CD4-positive, alpha-beta T cell (primary cell): ENCODE results near the gene PTP4A2. TPM values are rescaled to one million over a fixed set of nuclear protein-coding genes. Genes with fewer than 3 reads are reported as not detected.
A peak's percentile ranks its signal among the peaks of the same experiment; 100 is the strongest.
"Not testable (repeated sequence)": the region's sequence is repeated elsewhere in the genome, so short reads cannot be mapped to it uniquely, and the experiment has no call there.

Experiments
- ATAC-seq: fragments of 200-7000 bp; cut with Tn5 transposase; one replicate; pipeline ENCODE4 v1.10.0; 2022; ENCODE audit warnings: mild to moderate bottlenecking; ENCODE audit not compliant: poor library complexity
- CTCF ChIA-PET: fragments of 350-600 bp; sonication (Branson Sonifier 250); formaldehyde crosslinking; loops from one replicate; lab custom pipeline; 2021; ENCODE audit warnings: antibody characterized with exemption, inconsistent platforms; lab: Charles Lee
- POLR2A ChIA-PET: fragments of 350-600 bp; sonication (Branson Sonifier 250); formaldehyde crosslinking; loops from one replicate; lab custom pipeline; 2021; ENCODE audit warnings: antibody characterized with exemption, inconsistent platforms; lab: Charles Lee
- DNase-seq, 14 experiments: peaks; one replicate each; pipeline ENCODE4 v3.0.0-alpha.2; 2013 to 2020; ENCODE audit warnings: mixed read lengths in 2 of 14
- H3K27ac ChIP-seq, 2 donors: one replicate each; pipeline versions ENCODE4 v1.5.1 to v1.7.0; 2013; ENCODE audit warnings: low read length in 2 of 2, low read depth in 1 of 2, mild to moderate bottlenecking in 1 of 2
- H3K27me3 ChIP-seq, 2 experiments: 1 replicate in 1 of 2; 2 replicates in 1 of 2; pipeline versions ENCODE4 v1.6.1 to v1.7.0; 2013; ENCODE audit warnings: low read length in 2 of 2, control low read depth in 1 of 2, mild to moderate bottlenecking in 1 of 2, moderate library complexity in 1 of 2; ENCODE audit not compliant: insufficient read depth in 2 of 2, control insufficient read depth in 1 of 2
- H3K36me3 ChIP-seq: one replicate; pipeline ENCODE4 v1.6.1; 2013; ENCODE audit warnings: low read length, control low read depth; ENCODE audit not compliant: insufficient read depth
- H3K4me1 ChIP-seq: one replicate; pipeline ENCODE4 v1.6.1; 2013; ENCODE audit warnings: low read length, control low read depth; ENCODE audit not compliant: insufficient read depth
- H3K4me3 ChIP-seq: one replicate; pipeline ENCODE4 v1.5.1; 2013; ENCODE audit warnings: mild to moderate bottlenecking, low read length, moderate library complexity
- H3K9me3 ChIP-seq, 2 experiments: 1 replicate in 1 of 2; 2 replicates in 1 of 2; pipeline versions ENCODE4 v1.6.1 to v1.7.0; 2013; ENCODE audit warnings: low read length in 2 of 2, mild to moderate bottlenecking in 2 of 2, control low read depth in 1 of 2, moderate library complexity in 1 of 2; ENCODE audit not compliant: control insufficient read depth in 1 of 2, insufficient read depth in 1 of 2
- H3K27ac Mint-ChIP-seq: one replicate; pipeline ENCODE4 v1.8.0; 2020; ENCODE audit warnings: mixed read lengths
- H3K27me3 Mint-ChIP-seq: one replicate; pipeline ENCODE4 v1.8.0; 2021; ENCODE audit warnings: mixed read lengths
- H3K36me3 Mint-ChIP-seq: one replicate; pipeline ENCODE4 v1.8.0; 2021; ENCODE audit warnings: low read depth, mixed read lengths
- H3K4me1 Mint-ChIP-seq: one replicate; pipeline ENCODE4 v1.8.0; 2021; ENCODE audit warnings: low read depth, mixed read lengths
- H3K4me3 Mint-ChIP-seq: one replicate; pipeline ENCODE4 v1.8.0; 2020; ENCODE audit warnings: mild to moderate bottlenecking, mixed read lengths
- H3K9me3 Mint-ChIP-seq: one replicate; pipeline ENCODE4 v1.8.0; 2020; ENCODE audit warnings: mixed read lengths
- CTCF ChIP-seq: fragments of 200-600 bp; IDR thresholded peaks from one replicate; pipeline ENCODE4 v1.8.0; 2022; ENCODE audit warnings: antibody characterized with exemption, mild to moderate bottlenecking
- intact Hi-C, 2 experiments: fragments of 100-400 bp; cut with DNase I in 1 of 2; cut with micrococcal nuclease in 1 of 2; formaldehyde crosslinking; loops; one replicate each; pipeline versions ENCODE4 v1.15.1 to v1.9.0; 2023 to 2025; cut with DNase I, micrococcal nuclease
- total RNA-seq, 174 experiments: library from RNA in 2 of 174; stranded (reverse) in 2 of 174; gene quantifications; one replicate each; pipeline ENCODE4 v1.2.3 and lab custom pipeline; 2021 to 2026

PTP4A2 gene
- total RNA-seq, 2 experiments from 2014 or later = 282 to 287 TPM

- Histone ChIP-seq H3K4me3 (peak overlapping the region; percentile 36), H3K4me1 (peaks cover 61% of the 10 kb centered on the region), H3K27ac (peak overlapping the region in 1 of 2 donors; percentile 9), H3K9me3 (no peaks in the 10 kb centered on the region), H3K27me3 (no peaks in the 10 kb centered on the region), H3K36me3 (peaks cover 2% of the 10 kb centered on the region)
- Mint-ChIP-seq H3K27me3 (no peaks in the 10 kb centered on the region), H3K4me1 (peaks cover 85% of the 10 kb centered on the region), H3K36me3 (peaks cover 23% of the 10 kb centered on the region), H3K27ac (peak overlapping the region; percentile 90), H3K9me3 (no peaks in the 10 kb centered on the region), H3K4me3 (peak overlapping the region; percentile 74)
- POLR2A ChIA-PET = interaction anchor here (0.6 to 8.0 kb wide), 9 partner anchors 11 to 147 kb away, joined by 3 to 103 read pairs (median 3); partner anchors contain the start of gene PTP4A2
- DNase-seq (no peak), ATAC-seq (no peak)
- intact Hi-C loops = loop anchor here (1.0 to 5.0 kb wide), 3 partner anchors 8 to 39 kb away; no protein-coding TSS in a partner anchor
- no peak for TF ChIP-seq CTCF
- CTCF ChIA-PET = interaction anchor here (1.4 to 2.5 kb wide), 6 partner anchors 9 to 137 kb away, joined by 4 to 11 read pairs (median 6); partner anchors contain the start of gene PTP4A2
Observed at GRCh38 chr1:31926252-31926651, 11.9 kb downstream of the PTP4A2 start.

GRCh38 chr1:31925824-31926223 is 12.3 kb downstream of the PTP4A2 start:
- not testable (repeated sequence) for H3K9me3 Mint-ChIP-seq, ATAC-seq, DNase-seq, H3K36me3 ChIP-seq, H3K27me3 ChIP-seq, H3K27me3 Mint-ChIP-seq, H3K9me3 ChIP-seq
- Histone ChIP-seq H3K4me3 (peak overlapping the region; percentile 36), H3K4me1 (peaks cover 59% of the 10 kb centered on the region), H3K27ac (peak overlapping the region in 1 of 2 donors; percentile 25)
- ChIA-PET POLR2A (interaction anchor here (0.8 to 8.0 kb wide), 6 partner anchors 12 to 148 kb away, joined by 3 to 103 read pairs (median 4); partner anchors contain the start of gene PTP4A2), CTCF (interaction anchor here (1.4 to 2.5 kb wide), 5 partner anchors 9 to 137 kb away, joined by 4 to 11 read pairs (median 7); partner anchors contain the start of gene PTP4A2)
- peaks cover 27% of the 10 kb centered on the region for H3K36me3 Mint-ChIP-seq
- intact Hi-C loops = loop anchor here (1.0 to 5.0 kb wide), 4 partner anchors 8 to 39 kb away; partner anchors contain the start of gene PTP4A2 (in 1 of the 2)
- H3K4me3 Mint-ChIP-seq = peak overlapping the region; percentile 74
- H3K4me1 Mint-ChIP-seq = peaks cover 85% of the 10 kb centered on the region
- peak overlapping the region; percentile 90 for H3K27ac Mint-ChIP-seq

GRCh38 chr1:31924839-31925238 is 13.3 kb downstream of the PTP4A2 start:
- ChIA-PET POLR2A (interaction anchor here (0.9 to 8.0 kb wide), 2 partner anchors 13 to 19 kb away, joined by 3 to 103 read pairs; partner anchors contain the start of gene PTP4A2), CTCF (interaction anchor here (0.7 to 2.3 kb wide), 8 partner anchors 8 to 41 kb away, joined by 3 to 15 read pairs (median 4); partner anchors contain the start of gene PTP4A2)
- intact Hi-C loops = loop anchor here (2.0 to 5.0 kb wide), 3 partner anchors 14 to 38 kb away; partner anchors contain the start of gene PTP4A2 (in 1 of the 2)
- H3K4me3 ChIP-seq = peak overlapping the region; percentile 36
- H3K27me3 ChIP-seq = no peaks in the 10 kb centered on the region
- H3K4me1 Mint-ChIP-seq = peaks cover 81% of the 10 kb centered on the region
- H3K27me3 Mint-ChIP-seq = no peaks in the 10 kb centered on the region
- TF ChIP-seq CTCF = no peak
- H3K4me3 Mint-ChIP-seq = peak overlapping the region; percentile 67
- H3K27ac ChIP-seq = peak overlapping the region in 1 of 2 donors; percentile 26
- no peaks in the 10 kb centered on the region for H3K9me3 ChIP-seq
- H3K36me3 ChIP-seq = peaks cover 2% of the 10 kb centered on the region
- peaks cover 57% of the 10 kb centered on the region for H3K4me1 ChIP-seq
- DNase-seq (no peak), ATAC-seq (no peak)
- peak overlapping the region; percentile 90 for H3K27ac Mint-ChIP-seq
- peaks cover 31% of the 10 kb centered on the region for H3K36me3 Mint-ChIP-seq
- H3K9me3 Mint-ChIP-seq = no peaks in the 10 kb centered on the region
